Activated T-cell treated with anti-CD3 and anti-CD28 coated beads for 4 hours (primary cell): Measurements from ENCODE around the gene EAF2.
"Not testable (repeated sequence)": the region's sequence is repeated elsewhere in the genome, so short reads cannot be mapped to it uniquely, and the experiment has no call there.

Source experiments
- DNase-seq: peaks from one replicate; pipeline ENCODE4 v3.0.0-alpha.2; 2020

The EAF2 gene

DNA sequence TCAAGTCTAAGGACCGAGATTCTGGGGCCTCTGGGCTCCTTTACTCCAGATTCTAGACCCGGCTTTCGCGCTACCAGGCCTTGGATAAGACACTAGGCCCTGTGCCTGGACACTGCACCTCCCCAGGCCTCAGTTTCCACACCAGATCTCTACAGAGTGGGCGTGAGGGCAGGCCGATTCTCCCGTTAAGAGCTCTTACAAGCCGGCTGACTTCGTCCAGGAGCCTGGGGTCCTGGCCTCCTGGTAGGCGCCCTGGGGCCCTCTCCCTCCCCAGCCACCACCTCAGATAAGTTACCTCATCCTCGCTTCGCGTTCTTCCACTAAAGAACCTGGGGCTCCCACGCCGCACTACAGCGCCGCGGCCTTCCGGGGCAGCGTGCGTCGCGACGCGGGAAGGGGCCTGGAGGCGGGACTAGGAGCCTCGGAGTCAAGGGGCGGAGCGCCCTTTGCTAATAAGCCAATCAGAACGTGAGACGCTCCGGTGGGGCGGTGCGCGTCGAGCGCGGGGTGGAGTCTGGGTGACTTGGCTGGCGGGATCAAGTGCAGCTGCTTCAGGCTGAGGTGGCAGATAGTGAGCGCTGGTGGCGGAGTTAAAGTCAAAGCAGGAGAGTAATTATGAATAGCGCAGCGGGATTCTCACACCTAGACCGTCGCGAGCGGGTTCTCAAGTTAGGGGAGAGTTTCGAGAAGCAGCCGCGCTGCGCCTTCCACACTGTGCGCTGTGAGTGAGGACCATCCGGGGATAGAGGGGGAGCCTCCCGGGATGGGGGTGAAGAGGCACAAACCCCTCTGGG lies at the start of gene EAF2, which contains the start of gene IQCB1:
Gene EAF2 (plus strand): TSS at position 539 of the 794 bp plus-strand sequence. CDS start 77 bp downstream, at position 616.
Gene IQCB1 (minus strand): TSS at position 390 of the 794 bp plus-strand sequence. CDS start 6,100 bp downstream, outside the sequence.
- peak; percentile 93 for DNase-seq

DNA sequence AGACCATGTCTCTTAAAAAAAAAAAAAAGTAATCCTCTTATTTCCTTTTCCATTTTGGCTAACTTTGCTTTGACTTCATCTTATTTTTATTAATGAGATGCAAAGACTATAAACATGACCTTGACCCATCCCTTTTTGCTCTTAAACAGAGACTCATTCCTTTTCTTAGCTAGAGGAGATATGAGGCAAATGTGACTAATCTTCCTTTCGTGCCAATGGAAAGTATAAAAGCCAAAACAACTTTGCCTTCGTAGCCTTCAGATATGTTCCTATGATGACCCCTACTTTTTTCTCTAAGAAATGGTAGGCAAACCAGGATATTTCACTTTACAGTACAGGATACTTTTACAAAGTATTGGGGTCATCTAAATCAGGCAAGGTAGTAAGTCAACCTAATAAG lies 48.5 kb upstream of the EAF2 start:
- DNase-seq: no peak

DNA sequence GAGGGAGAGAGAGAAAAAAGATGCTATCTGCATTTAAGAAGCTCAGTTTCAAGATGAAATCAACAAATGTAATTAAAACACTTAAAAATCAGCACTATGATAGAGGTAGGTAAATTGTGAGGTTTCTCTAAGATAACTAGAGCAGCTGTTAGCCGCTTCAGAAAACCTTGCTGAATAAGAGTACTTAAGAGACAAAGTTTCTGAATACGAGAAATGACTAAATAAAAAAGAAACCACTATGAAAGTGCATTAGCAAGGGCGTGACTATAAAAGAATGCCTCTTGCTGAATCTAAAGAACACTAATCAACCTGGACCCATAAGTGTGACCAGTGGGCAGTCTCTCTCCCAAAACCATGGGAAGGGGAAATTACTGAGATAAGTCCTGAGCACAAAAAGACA lies 41.9 kb upstream of the EAF2 start:
- no peak for DNase-seq

DNA sequence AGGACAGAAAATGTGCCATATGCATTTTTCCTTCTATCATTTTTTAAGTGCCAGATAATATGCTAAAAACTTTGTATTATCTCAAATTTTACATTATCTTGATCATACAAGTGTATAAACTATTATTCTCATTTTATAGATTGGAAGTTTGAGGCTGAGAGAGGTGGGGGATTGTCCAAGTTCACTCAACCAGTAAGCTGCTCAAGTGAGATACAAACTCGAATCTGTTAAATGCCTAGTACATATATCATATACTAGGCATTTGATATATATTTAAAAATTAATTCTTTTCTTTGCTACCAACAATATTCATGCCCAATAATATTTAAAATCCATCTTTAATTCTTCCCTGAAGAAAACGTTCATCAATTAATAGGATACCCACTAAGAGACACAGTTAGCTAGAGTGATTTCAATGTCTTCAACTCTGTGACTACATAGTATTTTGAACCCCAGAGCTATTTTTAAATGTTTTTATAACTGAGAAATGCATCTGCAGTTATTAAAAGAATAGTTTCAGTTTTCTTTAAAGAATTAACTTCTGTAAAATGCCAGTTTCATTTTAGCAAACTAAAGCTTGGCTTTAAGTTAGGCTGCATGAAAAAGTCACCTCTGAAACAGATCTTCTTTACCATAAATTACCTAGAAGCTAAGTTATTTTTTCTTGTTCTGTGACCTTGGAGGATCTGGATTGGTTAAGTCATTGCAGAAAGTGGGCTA lies 40.6 kb upstream of the EAF2 start:
- DNase-seq: no peak

DNA sequence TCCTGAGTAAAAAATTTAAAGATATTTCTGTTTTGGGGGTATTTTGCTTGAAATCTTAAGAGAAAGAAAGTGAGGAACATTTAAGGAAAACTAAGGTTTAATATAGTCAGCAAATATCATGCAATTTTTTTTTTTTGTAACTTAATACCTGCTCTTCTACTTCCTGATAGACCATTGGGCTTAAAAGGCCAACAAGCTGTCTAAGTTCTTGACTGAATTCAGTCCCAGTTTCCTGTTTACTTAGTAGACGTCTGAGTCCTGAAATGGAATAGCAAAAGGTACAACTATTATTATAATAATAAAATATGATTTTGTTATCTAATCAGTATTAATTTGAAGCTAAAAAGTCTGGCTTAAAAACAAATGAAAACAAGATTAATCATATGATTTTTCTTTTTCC lies 38.0 kb upstream of the EAF2 start:
- no peak for DNase-seq

DNA sequence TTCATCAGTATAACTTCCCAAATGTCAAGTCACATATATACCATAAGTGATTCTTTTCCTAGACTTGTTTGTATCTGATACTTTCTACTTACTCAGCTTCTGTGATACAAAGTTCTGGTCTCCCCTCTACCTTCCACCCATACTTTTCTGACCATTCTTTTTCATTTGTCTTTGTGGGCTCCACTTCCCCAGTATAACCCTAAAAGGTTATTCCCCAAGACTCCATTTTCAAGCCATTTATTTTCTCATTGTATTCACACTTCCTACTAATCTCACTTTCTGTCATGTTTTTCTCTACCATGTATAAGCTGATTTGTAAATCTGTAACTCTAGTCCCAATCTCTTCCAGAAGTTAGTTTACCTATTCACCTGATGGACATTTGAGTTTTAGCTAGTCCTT lies 34.1 kb upstream of the EAF2 start:
- no peak for DNase-seq

DNA sequence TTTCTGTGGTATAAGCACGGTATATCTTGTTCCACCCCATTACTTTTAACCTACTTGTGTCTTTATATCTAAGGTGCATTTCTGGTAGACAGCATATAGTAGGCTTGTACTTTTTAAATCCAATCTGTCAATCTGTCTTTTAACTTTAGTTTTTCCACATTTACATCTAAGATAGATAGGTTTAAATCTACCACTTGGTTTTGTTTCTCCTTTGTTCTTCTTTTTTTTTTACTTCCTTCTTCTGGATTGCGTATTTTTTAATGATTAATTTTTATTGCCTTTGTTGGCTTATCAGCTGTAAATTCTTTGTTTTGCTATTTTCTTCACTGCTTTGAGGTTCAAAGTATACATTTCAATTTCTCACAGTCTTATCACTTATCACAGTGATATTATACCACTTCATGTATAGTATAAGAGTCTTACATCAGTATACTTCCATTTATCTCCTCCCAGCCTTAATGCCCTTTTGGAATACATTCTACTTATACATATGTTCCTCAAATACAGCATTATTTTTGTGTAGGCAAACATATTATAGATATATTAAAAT lies 31.2 kb upstream of the EAF2 start:
- DNase-seq: no peak

DNA sequence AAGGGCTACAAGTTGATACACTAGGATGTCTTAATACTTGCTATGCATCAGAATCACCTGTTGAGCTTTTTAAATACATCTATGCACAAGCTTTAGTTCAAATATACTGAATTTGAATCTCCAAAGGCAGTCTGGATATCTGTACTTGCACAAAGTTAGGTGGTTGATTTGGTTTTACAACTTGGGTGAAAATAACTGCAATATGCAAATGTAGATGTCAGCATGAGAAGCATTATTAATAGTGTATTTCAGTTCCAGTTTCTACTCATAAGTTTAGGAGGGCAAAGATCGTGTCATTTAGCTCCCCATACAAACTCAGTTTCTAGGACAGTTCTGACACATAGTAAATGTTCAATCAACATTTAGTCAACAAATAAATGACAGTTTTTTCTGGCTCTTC lies 25.8 kb upstream of the EAF2 start:
- DNase-seq: no peak

DNA sequence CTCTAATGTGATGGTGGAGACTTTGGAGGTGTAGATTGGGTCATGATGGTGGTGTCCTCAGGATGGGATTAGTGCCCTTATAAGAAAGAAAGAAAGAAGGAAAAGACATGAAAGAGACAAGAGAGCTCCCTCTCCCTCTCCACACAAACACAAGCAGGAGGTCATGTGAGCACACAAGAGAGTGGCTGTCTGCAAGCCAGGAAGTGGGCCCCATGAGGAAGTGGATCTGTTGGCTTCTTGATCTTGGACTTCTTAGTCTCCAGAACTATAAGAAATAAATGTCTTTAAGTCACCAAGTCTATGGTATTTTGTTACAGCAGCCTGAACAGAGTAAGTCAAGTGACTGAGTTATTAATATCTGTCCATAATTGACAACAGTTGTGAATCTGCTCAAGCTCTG lies 17.3 kb upstream of the EAF2 start:
- DNase-seq: no peak

DNA sequence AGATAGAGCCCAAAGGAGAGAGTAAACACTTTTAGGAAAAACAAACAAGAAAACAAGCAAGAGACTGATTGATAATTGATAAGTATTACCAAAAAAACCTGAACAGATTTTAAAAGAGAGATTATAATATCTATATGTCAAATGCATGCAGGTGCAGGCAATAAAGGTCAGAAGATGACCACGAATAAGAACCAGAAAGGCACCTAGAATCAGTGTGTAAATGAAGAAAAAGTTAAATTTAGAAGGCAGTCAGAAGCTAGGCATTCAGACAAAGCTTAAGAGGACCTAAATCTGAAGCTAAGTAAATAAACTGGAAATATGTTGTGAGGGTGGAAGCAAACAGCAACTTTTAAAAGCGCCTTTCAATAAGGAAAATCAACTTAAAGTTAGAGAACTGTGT lies 16.4 kb upstream of the EAF2 start:
- DNase-seq: no peak

DNA sequence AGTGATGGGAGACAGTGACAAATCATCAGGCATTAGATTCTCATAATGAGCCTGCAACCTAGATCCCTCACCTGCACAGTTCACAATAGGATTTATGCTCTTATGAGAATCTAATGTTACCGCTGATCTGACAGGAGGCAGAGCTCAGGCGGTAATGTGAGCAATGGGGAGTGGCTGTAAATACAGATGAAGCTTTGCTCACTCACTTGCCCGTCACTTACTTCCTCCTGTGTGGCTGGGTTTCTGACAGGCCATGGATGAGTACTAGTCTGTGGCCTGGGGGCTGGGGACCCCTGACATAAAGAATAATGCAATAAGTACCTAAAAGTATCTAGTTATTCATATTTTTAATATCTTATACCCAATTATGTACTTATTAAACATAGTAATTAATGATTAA lies 15.8 kb upstream of the EAF2 start:
- DNase-seq: no peak

DNA sequence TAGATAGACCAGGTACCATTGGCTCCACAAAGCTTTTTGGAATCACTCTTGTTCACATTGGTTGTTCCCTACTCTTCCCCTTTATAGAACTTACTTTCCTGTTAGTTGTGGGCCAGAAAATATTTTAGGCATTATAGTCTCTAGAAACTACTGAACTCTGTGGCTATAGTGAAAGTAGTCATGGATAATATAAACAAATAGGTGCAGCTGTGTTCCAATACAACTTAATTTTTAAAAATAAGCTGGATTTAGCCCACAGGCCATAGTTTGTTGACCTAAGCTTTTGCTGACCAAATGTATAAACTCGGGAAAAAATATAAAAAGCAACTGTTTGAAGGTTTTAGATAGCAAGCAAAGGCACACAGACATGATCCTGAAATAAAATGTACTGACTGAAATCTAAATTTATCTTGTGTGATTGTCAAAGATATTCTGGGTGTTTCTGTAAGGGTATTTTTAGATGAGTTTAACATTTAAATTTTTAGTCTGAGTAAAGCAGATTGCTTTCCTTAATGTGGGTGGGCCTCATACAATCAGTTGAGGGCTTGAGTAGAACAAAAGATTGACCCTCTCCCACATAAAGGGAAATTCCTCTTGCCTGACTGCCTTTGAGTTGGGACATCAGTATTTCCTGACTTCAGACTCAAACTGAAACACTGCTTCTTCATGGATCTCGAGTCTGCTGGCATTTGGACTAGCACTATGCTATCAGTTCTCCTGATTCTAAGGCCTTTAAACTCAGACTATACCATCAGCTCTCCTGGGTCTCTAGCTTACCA lies 13.4 kb upstream of the EAF2 start:
- no peak for DNase-seq

DNA sequence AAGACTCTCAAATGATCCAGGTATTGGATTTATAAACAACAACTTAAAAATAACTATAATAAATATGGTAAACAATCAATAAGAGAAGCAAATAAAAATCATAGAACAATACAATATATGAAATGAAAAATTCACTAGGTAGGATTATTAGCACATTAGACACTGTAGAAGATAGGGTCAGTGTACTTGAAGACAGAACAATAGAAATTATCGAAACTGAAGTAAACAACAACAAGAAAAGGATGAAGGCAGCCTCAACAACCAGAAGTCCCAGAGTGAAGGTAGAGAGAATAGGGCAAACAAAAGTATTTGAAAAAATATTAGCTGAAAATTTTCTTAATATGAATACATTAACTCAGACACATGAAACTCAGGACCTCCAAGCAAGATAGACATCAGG lies 12.0 kb upstream of the EAF2 start:
- no peak for DNase-seq

DNA sequence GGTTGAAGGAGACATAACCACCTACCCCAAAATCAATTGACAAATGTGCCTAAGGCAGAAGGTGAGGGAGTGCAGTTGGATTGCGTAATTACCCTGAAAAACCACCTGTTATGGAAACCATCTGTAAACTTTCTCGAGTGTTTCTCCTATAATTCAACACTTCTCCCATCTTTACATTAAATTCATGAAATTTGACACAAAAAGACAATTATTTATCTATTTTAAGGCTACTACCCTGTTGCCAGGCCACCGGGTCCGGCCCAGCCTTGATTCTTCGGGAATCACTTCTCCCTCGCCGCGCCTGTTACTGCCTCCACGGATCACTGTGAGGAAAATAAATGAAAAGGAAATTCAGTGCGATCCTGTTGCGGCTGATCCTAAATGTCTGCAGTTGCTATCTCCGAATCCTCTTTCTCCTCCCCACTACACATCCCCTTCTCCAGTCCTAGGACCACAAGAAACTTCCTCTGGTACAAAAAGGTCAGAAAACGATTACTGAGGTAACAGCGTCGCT lies 795 bp upstream of the EAF2 start:
- DNase-seq: no peak

DNA sequence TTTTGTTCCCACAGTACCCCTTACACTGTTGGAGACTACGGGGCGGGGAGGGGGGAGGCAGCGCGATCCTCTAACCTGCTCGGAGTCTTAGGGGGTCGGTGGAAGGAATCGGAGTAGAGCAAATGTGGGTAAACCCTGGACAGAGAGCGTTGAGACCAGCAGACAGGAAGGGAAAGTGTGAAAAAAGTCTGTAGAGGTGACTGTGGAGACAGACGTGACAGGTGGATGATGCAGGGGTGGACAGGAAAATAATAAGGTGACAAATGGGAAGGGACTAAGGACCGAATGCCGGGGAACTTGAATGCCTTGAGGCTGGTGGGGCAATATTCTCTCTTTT lies 424 bp downstream of the EAF2 start:
- no peak for DNase-seq

DNA sequence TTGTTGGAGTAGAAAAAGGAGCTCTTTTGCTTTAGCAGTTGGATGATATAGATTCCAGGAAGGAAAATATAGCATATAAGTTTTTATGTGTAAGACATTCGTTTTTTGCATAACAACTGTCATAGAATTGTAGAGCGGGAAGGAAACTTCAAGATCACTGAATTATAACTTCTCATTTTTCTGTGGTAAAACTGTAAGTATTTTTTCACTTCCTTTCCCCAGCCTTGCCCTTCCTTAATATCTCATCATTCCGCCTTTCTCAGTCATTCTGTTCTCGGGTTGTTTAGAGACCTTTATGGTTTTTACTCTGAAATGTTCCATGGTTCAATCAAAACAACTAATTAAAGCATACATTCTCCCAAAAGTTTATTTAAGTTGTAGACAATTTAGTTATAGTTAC lies 1.1 kb downstream of the EAF2 start:
- no peak for DNase-seq

DNA sequence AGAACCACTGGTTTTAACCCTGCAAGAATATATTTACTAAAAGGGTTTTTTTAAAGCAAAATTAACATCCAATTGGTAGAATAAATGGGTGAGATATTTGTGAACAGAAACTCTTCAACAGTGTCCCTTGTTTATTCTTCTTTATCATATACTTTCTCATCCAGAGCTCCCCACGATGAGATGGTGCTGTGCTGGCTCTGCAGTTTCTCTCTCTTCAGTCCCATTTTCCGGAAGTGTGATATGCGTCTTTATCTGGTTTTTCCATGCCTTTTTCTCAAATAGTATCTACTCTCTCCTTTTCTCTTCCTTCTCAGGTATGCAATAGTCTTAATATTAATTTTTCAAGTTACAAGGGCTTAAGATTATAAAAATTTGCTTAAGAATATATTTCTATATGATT lies 1.5 kb downstream of the EAF2 start:
- no peak for DNase-seq

DNA sequence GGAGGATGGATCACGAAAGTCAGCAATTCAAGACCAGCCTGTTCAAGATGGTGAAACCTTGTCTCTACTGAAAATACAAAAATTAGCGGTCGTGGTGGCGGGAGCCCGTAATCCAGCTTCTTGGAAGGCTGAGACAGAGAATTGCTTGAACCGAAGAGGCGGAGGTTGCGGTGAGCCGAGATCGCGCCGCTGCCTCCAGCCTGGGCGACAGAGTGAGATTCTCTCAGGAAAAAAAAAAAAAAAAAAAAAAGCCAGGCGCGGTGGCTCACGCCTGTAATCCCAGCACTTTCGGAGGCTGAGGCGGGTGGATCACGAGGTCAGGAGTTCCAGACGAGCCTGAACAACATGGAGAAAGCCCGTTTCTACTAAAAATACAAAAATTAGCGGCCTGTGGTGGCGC lies 5.0 kb downstream of the EAF2 start:
- no peak for DNase-seq

DNA sequence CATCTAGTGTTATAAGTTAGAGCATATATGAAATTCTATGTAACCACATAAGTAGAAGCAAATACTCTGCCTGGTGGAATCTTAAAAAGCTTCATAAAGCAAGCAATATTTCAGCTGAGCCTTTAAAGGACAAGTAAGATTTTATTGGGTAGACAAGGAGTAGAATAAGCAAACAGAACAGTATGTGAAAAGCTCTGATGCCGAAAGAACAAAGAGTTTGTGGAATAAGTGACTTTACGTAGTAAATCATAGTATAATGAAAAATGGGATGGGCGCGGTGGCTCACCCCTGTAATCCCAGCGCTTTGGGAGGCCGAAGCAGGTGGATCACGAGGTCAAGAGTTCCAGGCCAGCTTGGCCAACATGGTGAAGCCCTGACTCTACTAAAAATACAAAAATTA lies 9.9 kb downstream of the EAF2 start:
- DNase-seq: no peak

DNA sequence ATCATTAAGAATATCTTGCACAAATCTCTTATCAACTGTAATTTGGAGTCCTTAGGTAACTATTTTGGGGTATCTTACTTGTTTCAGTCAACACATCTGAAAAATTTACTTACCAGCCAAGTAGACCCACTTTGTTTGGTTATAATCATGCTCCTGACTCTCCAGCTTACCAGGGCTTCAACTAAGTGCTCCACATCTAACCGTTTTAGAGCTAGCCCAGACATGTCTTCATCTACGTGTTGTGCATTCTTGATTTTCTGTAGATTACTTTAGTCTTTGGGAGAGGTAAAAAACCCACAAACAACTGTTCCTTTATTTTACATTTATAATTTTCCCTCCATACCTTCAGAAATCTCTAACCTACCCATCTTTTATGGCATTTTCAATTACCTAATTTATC lies 17.2 kb downstream of the EAF2 start:
- DNase-seq: no peak

DNA sequence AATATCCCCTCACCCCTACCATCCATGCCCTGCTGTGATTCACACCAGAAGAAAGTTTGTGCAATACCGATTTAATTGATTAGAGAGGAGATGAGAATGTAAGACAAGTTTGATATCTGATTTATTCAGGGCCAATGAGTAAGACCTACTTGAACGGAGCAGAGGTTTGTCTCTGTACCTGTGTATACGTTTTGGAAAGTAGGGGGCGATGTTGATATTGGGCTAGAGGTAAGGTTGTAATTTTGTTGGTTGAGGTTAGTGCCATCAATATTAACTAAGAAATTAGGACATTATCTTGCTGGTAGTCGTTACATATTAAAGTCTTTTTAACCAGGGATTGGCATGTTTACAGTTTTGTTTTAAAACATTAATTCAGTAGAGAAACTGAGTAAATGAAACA lies 20.5 kb downstream of the EAF2 start:
- DNase-seq: no peak

DNA sequence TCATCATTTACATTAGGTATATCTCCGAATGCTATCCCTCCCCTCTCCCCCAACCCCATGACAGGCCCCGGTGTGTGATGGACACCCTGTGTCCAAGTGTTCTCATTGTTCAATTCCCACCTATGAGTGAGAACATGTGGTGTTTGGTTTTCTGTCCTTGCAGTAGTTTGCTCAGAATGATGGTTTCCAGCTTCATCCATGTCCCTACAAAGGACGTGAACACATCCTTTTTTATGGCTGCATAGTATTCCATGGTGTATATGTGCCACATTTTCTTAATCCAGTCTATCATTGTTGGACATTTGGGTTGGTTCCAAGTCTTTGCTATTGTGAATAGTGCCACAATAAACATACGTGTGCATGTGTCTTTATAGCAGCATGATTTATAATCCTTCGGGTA lies 22.8 kb downstream of the EAF2 start:
- not testable (repeated sequence) for DNase-seq

DNA sequence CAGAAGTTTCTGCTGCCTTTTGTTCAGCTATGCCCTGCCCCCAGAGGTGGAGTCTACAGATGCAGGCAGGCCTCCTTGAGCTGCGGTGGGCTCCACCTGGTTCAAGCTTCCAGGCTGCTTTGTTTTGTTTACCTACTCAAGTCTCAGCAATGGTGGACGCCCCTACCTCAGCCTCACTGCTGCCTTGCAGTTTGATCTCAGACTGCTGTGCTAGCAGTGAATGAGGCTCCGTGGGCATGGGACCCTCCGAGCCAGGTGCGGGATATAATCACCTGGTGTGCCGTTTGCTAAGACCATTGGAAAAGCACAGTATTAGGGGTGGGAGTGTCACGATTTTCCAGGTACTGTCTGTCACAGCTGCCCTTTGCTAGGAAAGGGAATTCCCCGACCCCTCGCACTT lies 28.2 kb downstream of the EAF2 start:
- DNase-seq: not testable (repeated sequence)
